Frontal cortex (tissue), 4 donors: ENCODE results near the gene DNAJB12. TPM values are rescaled to one million over a fixed set of nuclear protein-coding genes. Genes with fewer than 3 reads are reported as not detected.
"Not testable (repeated sequence)": the region's sequence is repeated elsewhere in the genome, so short reads cannot be mapped to it uniquely, and the experiment has no call there.

Experiments used
- DNase-seq, 2 donors: peaks; one replicate each; pipeline ENCODE4 v3.0.0; 2012; ENCODE audit warnings: low spot score in 2 of 2
- FAIRE-seq: peaks from 2 replicates; lab custom pipeline; 2012; peaks lifted over from hg19 to GRCh38; lab: Jason Lieb, UNC
- total RNA-seq: library from RNA; depleted of rRNA; stranded (reverse); fragments of >200 nt; gene quantifications from one replicate; pipeline ENCODE4 v1.2.3, GENCODE V29; 2014
- donor health status: control.
- donor health status: control.
- donor health status: control.

The DNAJB12 gene
- 14.3 TPM for total RNA-seq

DNA sequence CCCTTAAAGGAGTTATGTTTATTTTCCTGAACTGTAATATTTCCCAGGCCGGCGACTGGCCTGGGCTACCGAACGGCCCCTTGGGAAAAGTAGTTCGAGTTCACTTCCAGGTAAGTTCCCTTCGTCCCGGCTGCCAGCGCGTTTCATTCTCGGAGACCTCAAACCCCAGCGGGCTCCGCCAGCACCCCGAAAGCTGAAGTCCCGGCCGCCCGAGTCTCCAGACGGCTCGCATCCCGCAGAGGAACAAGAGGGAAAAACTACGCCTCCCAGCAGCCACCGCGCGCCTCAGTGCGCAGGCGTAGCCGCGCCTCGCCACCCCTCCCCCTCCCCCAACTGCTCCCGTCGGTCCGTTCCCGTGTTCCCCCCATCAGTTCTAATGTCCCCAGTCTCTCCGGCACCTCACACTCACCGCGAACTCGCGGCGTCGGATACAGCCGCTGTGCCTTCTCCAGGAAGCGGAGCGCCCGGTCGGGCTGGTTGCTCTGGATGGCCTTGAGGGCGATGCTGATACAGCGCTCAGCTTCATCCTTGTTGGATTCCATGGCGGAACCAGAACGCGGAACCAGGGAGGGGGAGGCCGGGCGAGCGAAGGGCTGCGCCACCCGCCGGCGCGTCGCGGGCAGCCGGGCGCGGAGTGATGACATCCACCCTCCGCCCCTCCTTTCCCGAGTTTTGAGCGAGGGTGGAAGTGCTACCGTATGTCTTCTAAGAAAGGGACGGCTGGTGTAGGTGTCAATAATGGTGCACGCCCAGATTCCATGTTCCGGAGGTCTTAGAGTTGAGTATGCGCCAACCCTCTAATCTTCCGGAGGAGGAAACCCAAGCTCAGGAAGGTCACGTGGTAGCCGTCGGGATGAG lies at the start of gene DNAJB12:
Gene DNAJB12, minus strand, starts transcription at position 564 of the 858 bp plus-strand sequence. Its CDS starts 22 bp downstream, at position 542.
- peak; percentile 89 to 91 for DNase-seq
- no peak for FAIRE-seq

DNA sequence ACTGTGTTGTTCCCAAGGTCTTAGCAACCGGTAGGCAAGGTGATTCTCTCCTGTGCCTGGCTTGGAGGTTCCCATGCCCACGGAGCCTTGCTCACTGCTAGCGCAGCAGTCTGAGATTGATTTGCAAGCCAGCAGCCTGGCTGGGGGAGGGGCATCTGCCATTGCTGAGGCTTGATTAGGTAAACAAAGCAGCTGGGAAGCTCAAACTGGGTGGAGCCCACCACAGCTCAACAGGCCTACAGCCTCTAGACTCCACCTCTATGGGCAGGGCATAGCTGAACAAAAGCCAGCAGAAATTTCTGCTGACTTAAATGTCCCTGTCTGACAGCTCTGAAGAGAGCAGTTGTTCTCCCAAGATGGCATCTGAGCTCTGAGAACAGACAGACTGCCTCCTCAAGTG lies 40.9 kb upstream of the DNAJB12 start:
- not testable (repeated sequence) for FAIRE-seq, DNase-seq

DNA sequence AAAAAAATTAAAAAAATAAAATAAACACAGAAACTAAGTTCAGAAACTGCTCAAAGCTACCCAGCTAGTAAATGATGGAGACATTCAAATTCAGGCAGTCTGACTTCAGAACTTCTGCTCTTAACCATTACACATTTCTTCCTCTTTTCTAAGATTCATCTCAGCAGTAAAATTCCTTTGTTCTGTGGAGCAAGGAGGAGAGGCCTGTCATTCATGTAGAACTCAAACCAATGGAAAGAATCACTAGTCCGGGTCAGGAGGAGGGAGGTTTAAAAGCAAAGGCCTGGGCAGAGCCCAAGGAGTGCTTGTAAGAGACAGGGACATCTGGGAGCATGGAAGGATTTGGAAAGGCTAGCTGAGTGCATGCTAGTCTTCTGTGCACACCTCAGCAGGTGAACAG lies 37.9 kb upstream of the DNAJB12 start:
- no peak for FAIRE-seq
- no peak for DNase-seq

DNA sequence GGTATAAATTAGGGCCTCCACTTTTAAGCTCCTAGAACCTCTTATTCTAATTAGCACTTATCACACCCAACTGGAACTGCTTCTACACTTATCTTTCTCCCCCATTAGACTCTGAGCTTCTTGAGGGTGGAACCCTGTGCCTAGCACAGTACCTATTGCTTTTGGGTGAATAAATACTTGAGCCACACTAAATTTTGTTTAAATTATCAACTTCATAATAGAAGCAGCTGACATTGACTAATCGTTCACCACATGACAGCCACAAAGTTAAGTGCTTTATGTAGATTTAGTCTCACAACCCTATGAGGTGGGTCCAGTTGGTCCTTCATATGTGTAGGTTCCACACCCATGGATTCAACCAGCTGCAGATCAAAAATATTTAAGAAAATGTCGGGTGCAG lies 36.0 kb upstream of the DNAJB12 start:
- DNase-seq (no peak), FAIRE-seq (no peak)

DNA sequence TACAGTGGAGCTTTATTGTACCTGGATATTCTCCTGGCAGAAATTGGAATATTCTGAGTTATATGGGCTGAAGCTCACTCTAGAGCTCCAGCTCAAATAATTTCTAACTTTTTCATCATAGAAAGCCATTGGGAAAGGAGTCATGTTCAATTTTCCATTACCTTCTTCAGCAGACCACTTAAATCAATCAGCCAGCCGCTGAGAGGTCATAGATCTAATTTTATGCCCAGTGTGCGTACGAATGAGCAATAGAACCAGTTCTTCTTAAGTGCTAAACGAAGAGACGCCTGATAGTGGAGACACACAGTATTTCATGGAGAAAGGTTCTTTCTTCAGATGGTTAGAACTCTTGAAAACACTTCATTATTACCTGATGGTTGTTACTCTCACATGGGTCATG lies 35.0 kb upstream of the DNAJB12 start:
- DNase-seq (no peak), FAIRE-seq (no peak)

DNA sequence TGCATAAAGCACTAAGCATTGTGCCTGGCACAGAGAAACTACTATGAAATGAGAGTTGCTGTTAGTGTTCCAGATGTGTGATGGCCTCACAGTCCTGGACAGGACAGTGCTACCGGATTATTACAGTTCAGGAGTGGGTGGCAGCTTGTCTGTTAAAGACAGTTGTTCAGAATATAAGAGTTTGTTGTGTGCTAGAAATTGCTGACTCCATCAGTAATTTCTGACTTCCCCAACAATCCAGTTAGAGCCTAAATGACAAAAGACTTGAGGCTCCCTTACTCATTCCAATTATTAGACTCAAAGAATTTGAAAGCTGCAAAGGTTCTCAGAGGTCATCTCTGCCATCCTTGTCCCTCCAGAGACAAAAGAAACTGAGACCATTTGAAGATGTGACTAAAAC lies 34.3 kb upstream of the DNAJB12 start:
- FAIRE-seq (no peak), DNase-seq (no peak)

DNA sequence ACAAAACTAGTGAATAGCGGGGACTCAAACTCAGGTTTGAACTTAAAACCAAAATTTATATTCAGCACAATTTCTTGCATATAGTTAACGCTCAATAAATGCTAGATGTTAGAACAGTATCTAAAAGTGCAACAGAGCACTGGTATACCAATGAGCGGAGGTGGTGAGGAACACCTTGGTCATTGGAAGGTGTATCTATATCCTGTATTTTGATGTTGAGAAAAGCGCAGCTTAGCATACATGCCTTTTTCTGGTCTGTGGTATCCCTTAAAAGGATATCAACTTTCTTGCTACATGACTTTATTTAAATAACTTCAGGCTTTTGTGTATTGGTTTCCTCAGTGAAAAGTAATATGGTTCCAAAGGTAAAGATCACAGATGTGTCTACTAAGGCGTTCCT lies 33.3 kb upstream of the DNAJB12 start:
- DNase-seq (no peak), FAIRE-seq (no peak)

DNA sequence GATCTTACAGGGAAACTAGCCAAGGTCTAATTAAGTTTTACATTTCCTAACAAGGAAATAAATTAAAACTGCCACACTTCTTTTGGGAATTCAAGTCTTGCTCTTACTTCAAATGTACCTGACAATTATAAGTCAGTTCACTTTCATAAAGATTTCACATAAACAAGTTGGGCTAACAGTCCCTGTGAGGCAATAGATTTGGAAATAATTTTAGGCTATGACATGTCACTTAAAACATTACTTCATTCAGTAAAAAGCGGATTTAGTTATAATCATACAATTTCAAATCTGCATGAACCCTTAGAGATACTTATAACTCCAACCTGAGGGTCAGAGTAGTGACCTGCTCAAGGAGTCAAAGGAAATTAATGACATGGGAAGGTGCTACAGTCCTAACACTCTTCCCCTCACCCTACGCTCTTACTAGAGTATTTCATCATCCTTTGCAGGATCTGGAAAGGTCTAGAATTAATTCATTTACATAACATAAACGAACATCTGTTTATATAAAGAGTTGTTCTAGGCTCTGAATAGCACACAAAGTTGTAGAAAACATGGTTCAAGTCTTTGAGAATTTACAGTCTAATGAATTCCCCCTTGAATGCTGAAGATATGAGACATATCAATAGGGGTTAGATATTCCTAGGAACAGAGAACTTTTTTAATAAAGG lies 32.3 kb upstream of the DNAJB12 start:
- no peak for DNase-seq
- FAIRE-seq = no peak

DNA sequence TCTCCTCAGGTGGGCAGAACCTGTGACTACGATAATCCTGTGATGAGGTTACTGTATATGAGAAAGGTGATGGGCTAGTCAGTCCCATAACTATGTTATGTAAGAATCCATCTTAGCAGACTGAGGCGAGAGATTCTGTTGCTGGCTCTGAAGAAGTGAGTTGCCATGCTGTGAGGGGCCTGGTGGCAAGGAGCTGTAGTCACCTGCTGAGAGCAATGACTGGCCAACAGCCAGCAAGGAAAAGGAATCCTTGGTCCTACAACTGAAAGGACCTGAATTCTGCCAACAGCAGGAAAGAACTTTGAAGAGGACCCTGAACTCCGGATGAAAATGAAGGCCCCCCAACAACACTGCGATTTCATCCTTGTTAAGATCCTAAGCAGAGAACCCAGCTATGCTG lies 31.0 kb upstream of the DNAJB12 start:
- FAIRE-seq (no peak), DNase-seq (no peak)

DNA sequence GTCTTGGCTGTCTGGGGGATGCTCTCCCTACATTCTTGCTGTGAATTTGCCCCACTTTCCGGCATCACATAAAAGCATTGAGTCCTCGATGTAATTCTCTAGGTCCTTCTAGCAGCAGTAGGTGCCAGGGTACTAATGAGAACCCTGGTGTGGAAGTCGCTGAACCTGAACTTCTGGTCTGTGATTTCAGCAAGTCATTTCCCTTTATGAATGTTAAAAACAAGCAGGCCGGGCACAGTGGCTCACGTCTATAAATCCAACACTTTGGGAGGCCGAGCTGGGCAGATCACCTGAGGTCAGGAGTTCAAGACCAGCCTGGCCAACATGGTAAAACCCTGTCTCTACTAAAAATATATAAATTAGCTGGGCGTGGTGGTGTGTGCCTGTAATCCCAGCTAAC lies 30.3 kb upstream of the DNAJB12 start:
- DNase-seq, FAIRE-seq: not testable (repeated sequence)

DNA sequence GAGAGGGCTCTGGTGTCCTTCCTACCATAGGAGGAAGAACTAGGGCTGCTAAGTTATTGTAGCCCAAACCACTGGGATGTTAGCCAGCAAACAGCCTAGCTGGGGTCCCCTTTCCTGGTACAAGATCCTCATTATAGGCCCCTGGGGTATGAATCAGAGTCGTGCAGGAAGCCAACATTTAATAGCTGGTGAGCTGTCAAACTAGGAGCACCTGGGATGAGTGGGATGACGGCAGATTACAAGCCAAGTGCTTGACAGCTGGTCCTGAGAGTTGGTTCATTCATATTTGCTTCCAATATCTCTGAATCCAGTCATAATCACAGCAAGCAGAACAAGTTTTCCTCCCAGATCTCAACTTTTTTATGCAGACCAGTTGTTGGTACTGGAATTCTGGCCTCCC lies 25.1 kb upstream of the DNAJB12 start:
- DNase-seq (no peak), FAIRE-seq (no peak)

DNA sequence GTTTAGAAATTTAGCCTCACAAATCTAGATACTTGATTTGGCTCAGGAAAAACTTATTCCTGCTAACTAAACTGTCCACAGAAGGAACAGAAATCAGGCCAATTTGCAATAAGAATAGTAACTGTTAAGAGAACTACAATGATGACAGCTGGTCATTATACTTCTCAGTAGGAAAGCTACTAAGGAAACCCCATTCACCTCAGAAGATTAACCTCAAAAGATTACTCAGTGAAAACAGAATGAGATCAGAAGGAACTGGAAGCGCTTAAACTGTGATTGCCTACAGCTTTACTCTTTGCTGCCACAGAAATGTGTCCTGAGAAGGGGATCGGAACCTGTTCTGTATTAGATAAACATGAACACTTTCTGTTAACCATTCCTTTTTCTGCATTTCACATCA lies 24.3 kb upstream of the DNAJB12 start:
- FAIRE-seq (no peak), DNase-seq (no peak)

DNA sequence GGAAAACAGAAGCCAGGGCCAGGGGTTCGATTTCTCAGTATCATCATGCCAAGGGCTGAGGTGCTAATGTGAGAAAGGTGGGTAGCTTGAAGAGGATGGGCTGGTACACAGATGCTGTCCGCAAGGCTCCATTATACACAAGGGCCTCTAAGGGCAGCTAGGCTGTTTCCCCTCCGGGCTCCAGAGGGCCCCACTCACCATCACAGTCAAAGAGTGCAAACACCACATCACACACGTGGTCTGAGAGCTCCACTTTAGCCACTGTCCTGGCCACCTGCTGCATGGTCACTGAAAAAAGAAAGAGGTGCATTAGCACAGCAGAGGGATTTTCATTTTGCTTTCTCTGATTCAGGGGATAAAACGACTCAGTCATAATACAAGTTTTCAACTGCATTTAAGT lies 20.9 kb upstream of the DNAJB12 start:
- no peak for DNase-seq
- no peak for FAIRE-seq

DNA sequence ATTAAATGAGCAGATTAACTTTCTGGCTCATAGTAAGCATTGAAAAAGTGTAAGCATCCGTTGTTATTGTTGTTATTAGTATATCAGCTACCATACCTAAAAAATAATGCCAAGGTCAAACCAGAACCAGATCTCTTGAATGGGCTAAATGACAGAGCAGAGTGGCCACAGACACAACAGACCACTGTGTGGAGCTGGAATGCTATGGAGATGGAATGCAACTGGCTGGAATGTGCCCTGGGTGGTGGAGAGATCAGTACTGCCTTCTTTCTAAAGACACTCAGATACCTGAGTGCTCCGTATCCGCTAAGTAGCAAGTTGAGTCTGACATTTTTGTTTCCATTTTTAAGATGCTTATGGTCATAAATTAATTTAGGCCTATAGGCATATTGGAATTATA lies 20.5 kb upstream of the DNAJB12 start:
- FAIRE-seq (no peak), DNase-seq (no peak)

DNA sequence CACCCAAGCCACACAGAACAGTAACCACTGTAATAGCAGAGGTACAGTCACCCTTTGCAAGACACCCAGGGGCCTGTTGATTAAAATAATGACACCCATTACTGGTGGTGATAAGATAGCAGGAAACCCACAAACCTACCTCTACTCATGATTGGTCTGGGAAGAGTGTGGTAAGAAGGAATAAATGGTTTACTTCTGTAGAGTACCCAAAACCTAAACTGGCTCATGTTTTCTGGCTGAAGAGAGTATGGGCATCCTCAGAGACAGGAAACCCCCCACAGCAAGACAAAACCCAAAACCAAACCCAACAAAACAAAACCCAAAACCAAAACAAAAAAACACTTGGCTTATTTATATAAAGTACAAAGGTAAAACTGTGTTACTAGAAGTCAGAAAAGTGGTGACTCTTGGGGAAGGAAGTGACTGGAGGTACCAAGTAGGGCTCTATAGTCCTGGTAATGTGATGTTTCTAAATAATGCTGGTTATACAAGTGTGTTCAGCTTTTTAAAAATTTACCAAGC lies 15.5 kb upstream of the DNAJB12 start:
- no peak for DNase-seq
- FAIRE-seq = no peak

DNA sequence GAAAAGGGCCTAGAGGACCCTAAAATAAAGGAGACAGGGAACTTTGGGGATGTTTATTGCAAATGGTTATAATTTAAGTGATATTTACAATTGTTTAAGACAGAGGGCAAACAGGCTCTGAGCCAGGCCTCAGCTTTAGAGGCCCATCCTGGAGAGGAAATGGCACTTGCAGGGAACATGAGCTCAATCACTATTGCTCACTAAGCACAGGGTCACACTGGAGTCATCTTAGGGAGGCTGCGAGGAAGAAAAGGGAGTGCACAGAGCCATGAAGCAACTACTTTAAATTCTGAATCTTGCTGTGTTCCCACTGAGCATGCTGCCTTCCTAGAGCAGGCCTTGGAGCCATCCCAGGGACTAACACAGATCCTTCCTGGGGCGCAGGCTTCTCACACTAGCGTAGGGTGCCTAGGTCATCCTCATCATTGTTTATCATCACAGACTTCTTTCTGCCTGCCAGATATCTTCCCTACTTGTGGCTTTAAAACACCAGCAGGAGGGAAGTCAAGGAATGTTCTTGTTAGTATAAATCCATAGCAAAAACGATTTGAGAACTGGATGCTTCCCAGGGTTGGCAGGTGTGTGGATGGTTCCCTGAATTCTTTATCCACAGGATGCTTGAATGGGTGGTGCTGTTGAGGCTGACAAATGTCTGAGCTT lies 12.7 kb upstream of the DNAJB12 start:
- DNase-seq = no peak
- no peak for FAIRE-seq

DNA sequence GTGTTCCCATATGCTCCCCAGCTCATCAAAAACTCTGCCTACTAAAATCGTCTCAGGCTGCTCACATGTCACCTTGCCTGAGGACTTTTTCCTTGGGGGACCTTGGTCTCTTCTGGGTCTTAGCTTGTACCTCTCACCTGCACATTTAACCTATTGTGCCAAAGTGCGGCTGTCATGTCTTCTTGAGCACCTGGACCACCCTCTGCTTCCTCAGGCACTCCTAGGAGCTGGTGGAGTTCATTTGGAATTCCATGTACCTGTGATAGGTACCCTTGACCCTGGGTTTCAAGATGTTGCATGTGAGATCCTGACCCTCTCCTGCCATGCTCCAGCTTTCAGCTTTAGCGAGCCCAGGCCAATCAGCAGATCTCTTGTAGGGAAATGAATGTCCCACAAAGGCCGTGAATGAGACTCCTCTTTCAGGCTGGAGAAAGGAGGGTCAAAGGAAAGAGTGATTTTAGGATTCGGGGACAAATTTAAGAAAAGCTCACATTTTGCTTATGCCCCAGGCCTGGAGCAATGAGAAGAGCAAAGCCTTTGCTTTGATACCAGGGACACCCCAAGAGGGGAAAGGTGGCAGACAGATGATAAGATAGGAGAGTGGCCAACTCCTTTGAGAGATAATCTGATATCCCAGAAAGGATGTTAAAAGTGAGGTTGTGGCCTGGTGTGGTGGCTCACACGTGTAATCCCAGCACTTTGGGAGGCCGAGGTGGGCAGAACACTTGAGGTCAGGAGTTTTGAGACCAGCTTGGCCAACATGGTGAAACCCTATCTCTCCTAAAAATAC lies 10.6 kb upstream of the DNAJB12 start:
- DNase-seq (no peak), FAIRE-seq (no peak)

DNA sequence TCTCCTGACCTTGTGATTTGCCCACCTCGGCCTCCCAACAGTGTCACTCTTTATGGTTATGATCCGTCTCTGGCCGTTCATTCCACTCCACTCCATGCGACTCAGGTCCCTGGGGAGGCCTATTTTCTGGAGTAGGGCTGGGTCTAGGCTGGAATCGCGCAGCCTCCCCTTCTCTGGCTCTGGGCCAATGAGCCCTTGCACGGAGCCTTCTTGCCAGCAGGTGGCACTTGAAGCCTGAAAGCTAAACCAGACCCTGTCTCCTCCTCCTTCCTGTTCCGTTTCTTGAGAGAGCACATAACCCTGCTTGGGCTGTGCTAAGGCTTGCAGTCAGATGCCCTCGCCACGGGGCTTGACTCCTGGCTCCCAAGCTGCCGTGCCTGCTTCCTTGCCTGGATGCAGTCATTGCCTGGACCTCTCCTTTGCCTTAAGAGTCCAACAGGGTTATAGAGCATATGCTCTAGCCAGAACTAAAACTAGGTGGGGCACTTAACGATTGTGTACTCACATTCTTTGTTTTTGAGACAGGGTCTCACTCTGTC lies 9.6 kb upstream of the DNAJB12 start:
- FAIRE-seq = no peak

DNA sequence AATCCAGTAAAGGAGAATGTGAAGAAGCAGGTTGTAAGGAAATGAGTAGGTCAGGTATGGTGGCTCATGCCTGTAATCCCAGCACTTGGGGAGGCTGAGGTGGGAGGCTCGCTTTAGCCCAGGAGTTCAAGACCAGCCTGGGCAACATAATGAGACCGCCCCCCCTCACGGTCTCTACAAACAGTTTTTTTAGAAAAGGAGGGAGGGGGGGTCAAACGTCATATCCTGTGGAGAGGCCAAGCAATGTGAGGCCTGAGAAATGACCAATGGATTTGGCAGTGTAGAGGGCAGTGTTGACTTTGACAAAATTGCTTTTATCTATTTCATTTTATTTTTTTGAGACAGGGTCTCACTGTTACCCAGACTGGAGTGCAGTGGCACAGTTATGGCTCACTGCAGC lies 2.3 kb upstream of the DNAJB12 start:
- no peak for FAIRE-seq

More for the DNA sequence above, 9.6 kb upstream of the DNAJB12 start:
- DNase-seq = peak; percentile 42 to 77

DNA sequence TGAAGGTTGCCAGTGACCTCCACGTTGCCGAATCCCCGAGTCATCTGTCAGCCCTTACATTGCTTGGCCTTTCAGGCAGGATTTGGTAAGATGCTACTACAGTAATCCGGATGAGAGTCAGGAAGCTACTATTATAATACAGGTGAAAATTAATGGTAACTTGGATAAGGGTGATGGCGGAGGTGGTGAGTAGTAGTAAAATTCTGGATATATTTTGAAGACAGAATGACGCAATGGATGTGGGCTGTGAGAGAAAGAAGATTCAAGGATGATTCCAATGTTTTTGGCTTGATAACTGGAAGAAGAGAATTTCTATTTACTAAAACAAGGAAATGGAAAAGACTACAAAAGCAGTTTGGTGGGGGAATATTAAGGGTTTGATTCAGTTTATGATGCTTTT lies 1.4 kb upstream of the DNAJB12 start:
- FAIRE-seq (no peak), DNase-seq (no peak)

More for the DNA sequence above, 2.3 kb upstream of the DNAJB12 start:
- DNase-seq = no peak
